VCaP (cell line): ENCODE data around the gene SLC7A4.
"Not testable (repeated sequence)": the region's sequence is repeated elsewhere in the genome, so short reads cannot be mapped to it uniquely, and the experiment has no call there.

Experiments
- H3K27ac ChIP-seq: fragments of 450-650 bp; 2 replicates; pipeline ENCODE4 v1.5.1; 2017
- TF ChIP-seq, protein P1 (sequence below): fragments of 450-650 bp; conservative IDR thresholded peaks from 2 replicates; pipeline ENCODE4 v1.5.1; 2017; ENCODE audit warnings: mild to moderate bottlenecking, moderate library complexity

Gene SLC7A4

DNA sequence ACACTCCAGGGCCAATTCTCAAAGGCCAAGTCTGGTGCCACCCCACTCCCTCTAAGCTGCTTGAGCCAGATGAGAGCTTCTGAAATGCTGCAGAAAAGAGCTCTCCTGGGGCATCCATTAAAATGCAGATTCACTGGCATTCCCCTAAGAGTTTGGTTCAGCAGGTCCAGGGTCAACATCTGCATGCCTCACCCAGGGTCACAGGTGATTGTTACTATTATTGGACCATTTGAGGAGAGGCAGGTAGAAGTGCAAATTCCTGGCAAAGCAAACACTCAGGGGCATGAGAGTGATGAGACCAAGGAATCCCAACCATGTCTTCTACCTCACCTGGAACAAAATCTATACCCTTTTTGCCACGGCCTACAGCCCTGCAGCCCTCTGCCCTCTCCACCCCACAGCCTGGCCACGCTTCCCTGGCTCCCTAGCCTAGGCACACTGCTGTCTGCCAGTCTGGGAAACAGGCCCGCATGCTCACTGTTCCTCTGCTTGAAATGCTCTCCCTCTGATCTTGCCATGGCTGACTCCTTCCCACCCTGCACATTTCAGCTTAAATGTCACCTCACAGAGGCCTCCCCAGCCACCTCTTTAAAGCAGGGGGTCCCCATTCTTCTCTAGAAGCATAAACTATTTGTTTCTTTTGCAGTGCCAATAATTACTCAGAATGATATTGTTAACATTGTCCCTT, 21.8 kb downstream of the SLC7A4 start:
- no peak overlapping the region for H3K27ac ChIP-seq
- TF ChIP-seq, protein P1, sequence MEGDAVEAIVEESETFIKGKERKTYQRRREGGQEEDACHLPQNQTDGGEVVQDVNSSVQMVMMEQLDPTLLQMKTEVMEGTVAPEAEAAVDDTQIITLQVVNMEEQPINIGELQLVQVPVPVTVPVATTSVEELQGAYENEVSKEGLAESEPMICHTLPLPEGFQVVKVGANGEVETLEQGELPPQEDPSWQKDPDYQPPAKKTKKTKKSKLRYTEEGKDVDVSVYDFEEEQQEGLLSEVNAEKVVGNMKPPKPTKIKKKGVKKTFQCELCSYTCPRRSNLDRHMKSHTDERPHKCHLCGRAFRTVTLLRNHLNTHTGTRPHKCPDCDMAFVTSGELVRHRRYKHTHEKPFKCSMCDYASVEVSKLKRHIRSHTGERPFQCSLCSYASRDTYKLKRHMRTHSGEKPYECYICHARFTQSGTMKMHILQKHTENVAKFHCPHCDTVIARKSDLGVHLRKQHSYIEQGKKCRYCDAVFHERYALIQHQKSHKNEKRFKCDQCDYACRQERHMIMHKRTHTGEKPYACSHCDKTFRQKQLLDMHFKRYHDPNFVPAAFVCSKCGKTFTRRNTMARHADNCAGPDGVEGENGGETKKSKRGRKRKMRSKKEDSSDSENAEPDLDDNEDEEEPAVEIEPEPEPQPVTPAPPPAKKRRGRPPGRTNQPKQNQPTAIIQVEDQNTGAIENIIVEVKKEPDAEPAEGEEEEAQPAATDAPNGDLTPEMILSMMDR = no peak

DNA sequence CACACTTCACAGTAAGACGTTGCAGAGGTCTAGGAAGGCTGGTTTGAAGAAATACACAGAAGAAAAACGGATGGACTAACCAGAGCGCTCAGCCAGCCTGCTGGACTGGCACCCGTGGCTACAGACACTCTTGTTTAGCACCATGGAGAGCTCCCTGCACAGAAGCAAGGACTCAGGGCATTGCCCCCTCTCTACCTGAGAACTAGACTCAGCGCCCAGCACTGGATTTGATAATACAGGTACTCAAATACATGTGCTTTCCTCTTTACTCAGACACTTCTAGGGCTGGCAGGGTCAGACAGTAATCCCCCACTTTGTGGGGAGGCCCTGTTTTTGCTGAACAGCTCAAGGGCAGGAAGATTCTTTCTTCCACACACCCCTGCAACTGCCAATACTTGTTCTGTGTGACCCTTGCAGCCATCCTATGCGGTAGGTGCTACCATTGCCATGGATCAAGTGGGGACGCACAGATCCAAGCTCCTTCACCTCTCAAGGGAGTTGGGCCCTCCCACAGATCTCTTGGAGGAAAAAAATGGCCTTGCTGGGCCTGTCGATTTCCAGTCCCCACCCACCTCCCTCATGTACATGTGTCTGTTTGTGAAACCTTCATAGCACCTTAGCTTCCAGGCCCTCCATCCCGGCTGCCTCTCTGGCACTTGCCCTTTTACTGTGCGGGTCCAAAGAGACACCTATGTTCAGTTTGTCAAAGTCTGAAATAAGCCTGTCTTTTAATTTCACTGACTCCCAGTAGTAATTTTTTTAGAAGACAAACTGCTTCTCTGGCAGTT, 22.5 kb downstream of the SLC7A4 start:
- TF ChIP-seq, protein P1 = no peak
- no peak overlapping the region for H3K27ac ChIP-seq

DNA sequence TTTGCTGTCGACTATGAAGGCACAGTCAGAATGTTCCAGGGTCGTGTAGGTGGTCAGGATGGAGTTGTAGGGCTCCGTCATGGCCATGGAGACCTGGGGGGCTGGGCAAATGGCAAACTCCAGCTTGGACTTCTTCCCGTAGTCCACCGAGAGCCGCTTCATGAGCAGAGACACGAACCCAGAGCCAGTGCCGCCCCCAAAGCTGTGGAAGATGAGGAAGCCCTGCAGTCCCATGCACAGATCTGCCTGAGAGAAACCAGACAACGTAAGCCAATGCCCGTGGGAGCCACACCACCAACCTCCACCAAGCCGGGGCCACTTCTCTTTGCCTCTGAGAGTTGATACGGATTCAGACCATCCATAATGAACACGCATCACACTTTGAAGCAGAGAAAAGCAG, 23.2 kb downstream of the SLC7A4 start:
- H3K27ac ChIP-seq = not testable (repeated sequence)

DNA sequence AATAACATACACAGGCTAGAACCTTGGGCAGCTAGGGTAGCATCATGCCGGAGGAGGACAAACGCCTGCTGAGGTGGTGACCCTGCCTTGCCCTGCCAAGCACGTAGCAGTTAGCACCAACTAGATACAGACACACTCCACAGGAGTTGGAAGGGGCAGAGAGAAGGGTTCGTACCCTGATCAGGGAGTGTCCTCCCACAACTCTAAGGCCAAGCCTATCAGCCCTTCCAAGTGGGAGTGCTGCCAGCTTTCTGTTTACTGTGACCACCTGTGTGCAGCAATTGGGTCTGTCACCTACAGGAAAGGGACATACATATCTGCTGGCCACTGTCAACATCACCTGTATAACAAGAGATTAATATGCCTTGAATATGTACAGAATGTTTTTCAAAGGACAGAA, 28.6 kb downstream of the SLC7A4 start:
- TF ChIP-seq, protein P1 = no peak
- peak overlapping the region; percentile 99 for H3K27ac ChIP-seq

DNA sequence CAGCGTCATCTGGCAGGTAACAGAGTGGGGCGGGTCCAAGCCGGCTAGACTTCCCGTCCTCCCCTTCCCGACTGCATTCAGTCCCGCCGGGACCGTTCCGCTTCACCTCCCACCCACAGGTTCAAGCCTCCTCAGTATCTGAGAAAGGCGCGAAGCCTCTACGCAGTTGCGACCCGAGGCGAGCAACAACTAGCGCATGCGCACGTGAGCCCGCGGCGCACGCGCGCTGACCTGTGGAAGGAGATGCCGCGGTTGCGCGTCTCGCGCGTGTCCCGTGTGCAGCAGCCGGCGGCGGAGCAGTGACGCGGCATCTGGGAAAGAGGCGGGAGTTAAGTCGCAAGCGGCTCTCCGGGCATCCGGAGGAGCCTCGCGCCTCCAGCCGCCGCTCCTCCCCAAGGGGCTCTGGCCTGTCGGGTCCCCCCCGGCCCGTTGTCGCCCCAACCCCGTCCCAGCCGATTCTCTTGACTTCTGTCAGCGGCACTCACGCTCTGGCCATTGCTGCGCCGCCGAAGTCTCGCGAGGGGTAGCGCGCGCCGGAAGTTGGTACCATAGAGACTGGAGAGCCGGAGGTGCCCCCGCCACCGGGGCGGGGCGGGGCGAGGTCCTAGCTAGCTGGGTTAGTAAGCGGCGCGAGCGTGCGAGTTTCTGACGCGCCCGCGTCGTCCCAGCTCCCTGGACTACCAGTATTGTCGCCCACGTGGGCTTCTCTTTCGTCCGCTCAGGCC, 30.6 kb downstream of the SLC7A4 start, which contains the start of gene THAP7:
TSS of gene THAP7 (minus strand) at position 518 of the 725 bp plus-strand sequence. CDS start at position 311, 207 bp downstream.
- TF ChIP-seq, protein P1 = no peak
- peak within 1 kb of the TSS; percentile 99 for H3K27ac ChIP-seq

DNA sequence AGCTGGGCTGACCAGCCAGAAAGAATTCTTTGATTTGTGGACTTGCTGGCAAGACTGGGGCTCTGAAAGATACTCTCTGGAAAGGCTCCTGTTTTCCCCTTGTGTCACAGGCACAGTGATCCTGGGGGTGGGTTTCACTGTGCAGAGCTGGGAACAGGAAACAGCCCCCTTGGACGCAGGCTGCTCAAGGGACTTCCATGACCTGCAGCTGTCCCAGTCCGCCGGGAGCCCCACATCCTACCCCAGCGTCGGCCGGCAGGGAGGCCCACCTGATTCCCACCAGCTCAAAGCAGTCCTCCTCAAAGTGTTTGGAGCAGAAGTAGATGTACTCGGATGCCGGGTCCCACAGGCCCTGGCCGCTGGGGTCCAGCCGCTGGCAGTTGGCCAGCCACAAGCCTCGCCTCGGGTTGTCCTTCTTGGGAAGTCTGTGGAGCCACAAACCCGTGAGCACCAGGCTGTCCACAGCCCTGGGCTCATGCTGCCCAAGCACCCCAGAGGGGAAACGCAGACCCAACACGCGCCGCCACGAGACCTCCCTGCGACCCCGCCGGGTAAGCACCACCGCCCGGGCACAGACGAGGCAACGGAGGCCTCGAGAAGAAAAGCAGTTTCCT, 31.3 kb downstream of the SLC7A4 start:
- TF ChIP-seq, protein P1 = no peak
- H3K27ac ChIP-seq = peak overlapping the region; percentile 99

DNA sequence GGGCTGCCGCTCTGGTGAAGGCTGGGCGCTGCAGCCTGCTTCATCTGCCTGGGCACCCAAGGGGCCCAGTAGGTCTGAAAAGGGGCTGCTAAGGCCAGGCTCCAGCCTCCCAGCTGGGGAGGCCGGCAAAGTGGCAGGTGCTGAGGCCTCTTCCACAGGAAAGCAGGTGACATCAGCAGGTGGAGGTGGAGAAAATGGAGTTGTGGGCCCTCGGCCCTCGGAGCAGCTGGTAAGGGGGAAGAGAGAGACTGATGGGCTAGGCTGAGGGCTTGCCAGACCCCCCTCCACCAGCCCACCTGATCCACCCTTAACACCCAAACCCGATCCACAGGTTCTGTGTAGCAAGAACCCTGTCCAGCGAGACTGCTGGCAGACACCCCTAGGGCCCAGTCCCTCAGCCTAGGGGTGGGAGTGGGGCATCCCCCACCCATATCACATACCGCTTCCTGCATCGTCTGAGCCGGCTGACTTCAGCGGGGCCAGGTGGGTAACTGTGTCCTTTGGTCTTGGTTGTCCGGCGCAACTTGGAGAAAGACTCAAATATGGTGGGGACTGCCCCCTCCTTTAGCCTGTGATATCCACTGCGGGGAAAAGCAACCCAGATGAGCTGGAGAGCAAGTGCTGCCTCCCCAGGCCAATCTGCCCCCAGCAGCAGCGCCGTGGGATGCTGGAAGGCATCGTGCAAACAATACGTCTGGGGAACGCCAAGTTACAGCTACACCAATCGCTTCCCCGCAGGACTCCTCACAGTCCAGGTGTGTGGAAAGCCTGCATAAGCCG, 32.0 kb downstream of the SLC7A4 start:
- H3K27ac ChIP-seq = peak overlapping the region; percentile 99
- TF ChIP-seq, protein P1 = no peak
